Fibroblast of lung (primary cell): ENCODE measurements around the gene SGSM2. TPM values are rescaled to one million over a fixed set of nuclear protein-coding genes. Genes with fewer than 3 reads are reported as not detected.

Experiments
- DNase-seq, 2 donors: peaks; one replicate each; pipeline versions ENCODE4 v3.0.0 to v3.0.0-alpha.2; 2010; ENCODE audit warnings: low read depth in 2 of 2
- H2AFZ ChIP-seq: 2 replicates; pipeline ENCODE4 v1.5.1; 2012; ENCODE audit warnings: low read length, control low read depth, inconsistent platforms
- H3K27ac ChIP-seq: 2 replicates; pipeline ENCODE4 v1.5.1; 2011; ENCODE audit warnings: low read length, control low read depth; ENCODE audit not compliant: insufficient read depth
- H3K27me3 ChIP-seq: 2 replicates; pipeline ENCODE4 v1.5.1; 2011; ENCODE audit warnings: mild to moderate bottlenecking, low read length; ENCODE audit not compliant: control insufficient read depth, insufficient read depth
- H3K36me3 ChIP-seq: 2 replicates; pipeline ENCODE4 v1.5.1; 2011; ENCODE audit warnings: low read length; ENCODE audit not compliant: control insufficient read depth, insufficient read depth
- H3K4me1 ChIP-seq: 2 replicates; pipeline ENCODE4 v1.5.1; 2011; ENCODE audit warnings: low read length; ENCODE audit not compliant: control insufficient read depth, insufficient read depth; ENCODE audit errors: extremely low read depth
- H3K4me2 ChIP-seq: 2 replicates; pipeline ENCODE4 v1.5.1; 2011; ENCODE audit warnings: low read length, control low read depth; ENCODE audit not compliant: insufficient read depth; ENCODE audit errors: extremely low read depth
- H3K4me3 ChIP-seq, 4 experiments: fragments of 200-600 bp in 1 of 4; sonication (generic) in 1 of 4; replicated peaks in 1 of 4; 2 replicates each; pipeline ENCODE4 v1.5.1; 2011 to 2016; ENCODE audit warnings: low read length in 4 of 4, low read depth in 3 of 4, mild to moderate bottlenecking in 3 of 4, control low read depth in 2 of 4, inconsistent platforms in 1 of 4, mixed read lengths in 1 of 4; ENCODE audit not compliant: insufficient read depth in 1 of 4; ENCODE audit errors: control extremely low read depth in 1 of 4
- H3K79me2 ChIP-seq: 2 replicates; pipeline ENCODE4 v1.5.1; 2012; ENCODE audit warnings: mild to moderate bottlenecking, low read length, inconsistent platforms; ENCODE audit not compliant: control insufficient read depth, insufficient read depth
- H3K9ac ChIP-seq: 2 replicates; pipeline ENCODE4 v1.5.1; 2011; ENCODE audit warnings: mild to moderate bottlenecking, low read length, control low read depth; ENCODE audit not compliant: insufficient read depth
- H3K9me3 ChIP-seq: 2 replicates; pipeline ENCODE4 v1.5.1; 2012; ENCODE audit warnings: low read depth, low read length; ENCODE audit not compliant: control insufficient read depth, insufficient read depth
- H4K20me1 ChIP-seq: 2 replicates; pipeline ENCODE4 v1.5.1; 2011; ENCODE audit warnings: low read length; ENCODE audit not compliant: control insufficient read depth, insufficient read depth; ENCODE audit errors: extremely low read depth
- EZH2 ChIP-seq: IDR thresholded peaks from 2 replicates; pipeline ENCODE4 v1.5.1; 2012; ENCODE audit warnings: low read length, control low read depth, mild to moderate bottlenecking; ENCODE audit errors: missing control alignments
- polyA plus RNA-seq, 2 donors: library from polyadenylated mRNA; depleted of rRNA in 1 of 2; stranded (reverse) in 1 of 2; unstranded in 1 of 2; fragments of >200 nt; gene quantifications; 2 replicates each; pipeline ENCODE4 v1.2.1, GENCODE V29; 2011 to 2012; ENCODE audit warnings: missing spikeins in 1 of 2
- total RNA-seq: library from RNA; depleted of rRNA; stranded (reverse); fragments of >200 nt; gene quantifications from 2 replicates; pipeline ENCODE4 v1.2.1, GENCODE V29; 2014
- TF ChIP-seq, protein P1 (sequence below), 2 donors: IDR thresholded peaks in 1 of 2; conservative IDR thresholded peaks in 1 of 2; 1 replicate in 1 of 2; 2 replicates in 1 of 2; pipeline ENCODE4 v1.5.1; 2011 to 2012; ENCODE audit warnings: low read length in 2 of 2, control low read depth in 1 of 2, inconsistent platforms in 1 of 2, low read depth in 1 of 2, mild to moderate bottlenecking in 1 of 2

Gene SGSM2
- total and polyA plus RNA-seq, 2 donors (not counting 1 experiment from before 2014, with no cell fraction given): 23.4 to 31.5 TPM

DNA sequence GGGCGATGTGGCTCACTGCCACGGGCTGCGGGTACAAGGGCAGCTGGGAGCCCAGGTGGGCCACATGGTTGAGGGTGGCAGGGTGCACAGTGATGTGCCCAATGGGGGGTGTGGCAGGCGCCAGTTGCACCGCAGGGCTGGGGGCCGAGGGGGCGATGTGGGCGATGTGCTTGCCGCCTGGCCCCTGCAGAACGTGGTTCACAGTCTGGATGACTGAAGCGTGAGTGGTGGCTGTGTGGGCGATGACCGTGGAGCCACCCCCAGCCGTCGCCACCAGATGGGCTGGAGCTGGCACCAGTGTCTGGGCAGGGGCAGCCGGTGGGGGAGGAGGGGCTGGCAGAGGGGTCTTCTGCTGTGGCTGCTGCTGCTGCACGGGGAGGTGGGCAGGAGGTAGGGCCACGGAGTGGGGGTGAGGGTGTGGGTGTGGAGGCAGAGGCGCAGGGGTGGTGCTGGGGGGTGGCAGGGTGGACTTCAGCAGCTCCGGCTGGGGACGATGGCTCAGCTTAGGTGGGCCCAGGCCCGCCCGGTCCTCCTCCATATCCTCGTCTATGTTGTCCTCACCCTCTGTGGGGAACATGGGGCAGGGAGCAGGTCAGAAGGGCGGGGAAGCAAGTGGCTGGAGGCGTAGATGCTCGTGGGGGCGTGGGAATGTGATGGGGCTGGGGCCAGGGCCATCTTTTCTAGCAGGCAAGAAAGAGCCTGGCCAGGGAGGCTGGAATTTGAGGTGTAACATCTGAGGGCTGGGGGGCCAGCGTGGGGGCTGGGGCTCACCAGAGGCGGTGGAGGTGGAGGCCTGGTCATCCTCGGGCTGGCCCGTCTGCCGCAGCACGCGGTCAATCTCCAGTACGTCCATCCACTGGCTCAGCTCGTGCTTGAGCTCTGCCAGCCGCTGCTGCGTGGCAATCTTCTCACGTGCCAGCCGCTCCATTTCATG is 50.1 kb downstream of the SGSM2 start:
- Histone ChIP-seq H3K4me3 (no peak overlapping the region), H4K20me1 (no peaks in the 10 kb centered on the region), H3K79me2 (peaks cover 2% of the 10 kb centered on the region), H3K36me3 (peaks cover 16% of the 10 kb centered on the region), H3K27me3 (no peaks in the 10 kb centered on the region), H3K4me2 (no peak overlapping the region), H3K9ac (no peak overlapping the region), H2AFZ (no peak overlapping the region), H3K9me3 (no peaks in the 10 kb centered on the region), H3K27ac (no peak overlapping the region), H3K4me1 (peaks cover 9% of the 10 kb centered on the region)
- DNase-seq: no peak
- no peak for TF ChIP-seq EZH2
- TF ChIP-seq, protein P1, sequence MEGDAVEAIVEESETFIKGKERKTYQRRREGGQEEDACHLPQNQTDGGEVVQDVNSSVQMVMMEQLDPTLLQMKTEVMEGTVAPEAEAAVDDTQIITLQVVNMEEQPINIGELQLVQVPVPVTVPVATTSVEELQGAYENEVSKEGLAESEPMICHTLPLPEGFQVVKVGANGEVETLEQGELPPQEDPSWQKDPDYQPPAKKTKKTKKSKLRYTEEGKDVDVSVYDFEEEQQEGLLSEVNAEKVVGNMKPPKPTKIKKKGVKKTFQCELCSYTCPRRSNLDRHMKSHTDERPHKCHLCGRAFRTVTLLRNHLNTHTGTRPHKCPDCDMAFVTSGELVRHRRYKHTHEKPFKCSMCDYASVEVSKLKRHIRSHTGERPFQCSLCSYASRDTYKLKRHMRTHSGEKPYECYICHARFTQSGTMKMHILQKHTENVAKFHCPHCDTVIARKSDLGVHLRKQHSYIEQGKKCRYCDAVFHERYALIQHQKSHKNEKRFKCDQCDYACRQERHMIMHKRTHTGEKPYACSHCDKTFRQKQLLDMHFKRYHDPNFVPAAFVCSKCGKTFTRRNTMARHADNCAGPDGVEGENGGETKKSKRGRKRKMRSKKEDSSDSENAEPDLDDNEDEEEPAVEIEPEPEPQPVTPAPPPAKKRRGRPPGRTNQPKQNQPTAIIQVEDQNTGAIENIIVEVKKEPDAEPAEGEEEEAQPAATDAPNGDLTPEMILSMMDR (conservative IDR thresholded peaks at IDR 0.05 in 1 of 2, IDR thresholded peaks at IDR 0.05 in 1 of 2; ENCODE audit: low read depth in 1 of 2, low read length in 2 of 2): no peak

DNA sequence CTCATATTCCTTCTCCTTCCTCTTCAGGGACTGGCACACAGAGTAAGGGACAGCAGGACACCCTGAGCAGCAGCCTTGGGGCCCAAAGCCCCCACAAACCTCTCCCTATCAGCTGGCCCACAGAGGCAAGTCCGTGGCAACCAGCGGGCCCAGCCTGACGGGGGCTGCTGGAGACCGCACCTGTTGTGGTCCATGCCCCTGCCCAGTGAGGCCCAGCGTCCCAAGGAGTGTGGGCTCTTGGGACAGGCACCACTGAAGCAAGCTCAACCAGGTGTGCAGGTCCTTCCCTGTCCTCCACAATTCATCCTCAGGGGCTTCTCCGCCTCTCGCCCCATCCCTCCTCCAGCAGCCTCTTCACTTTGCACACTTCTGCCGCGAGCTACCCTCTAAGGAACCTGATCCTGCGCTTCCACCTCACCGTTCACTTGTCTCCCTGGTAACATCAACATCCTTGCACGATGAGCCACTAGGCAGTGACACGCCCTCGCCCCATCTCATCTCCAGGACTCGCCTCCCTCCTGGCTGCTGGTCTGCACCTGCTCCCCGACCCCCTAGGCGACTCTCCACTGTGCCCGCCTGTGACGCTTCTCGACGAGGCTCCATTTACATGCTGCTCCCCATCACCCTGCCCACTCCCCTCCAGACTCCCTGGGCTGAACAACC is 50.9 kb downstream of the SGSM2 start:
- no peak for DNase-seq
- Histone ChIP-seq H3K36me3 (peaks cover 16% of the 10 kb centered on the region), H3K9me3 (no peaks in the 10 kb centered on the region), H3K27ac (no peak overlapping the region), H3K4me3 (no peak overlapping the region), H3K9ac (no peak overlapping the region), H3K79me2 (peaks cover 2% of the 10 kb centered on the region), H2AFZ (no peak overlapping the region), H3K4me1 (peaks cover 9% of the 10 kb centered on the region), H3K27me3 (no peaks in the 10 kb centered on the region), H3K4me2 (no peak overlapping the region), H4K20me1 (no peaks in the 10 kb centered on the region)
- no peak for TF ChIP-seq EZH2
- TF ChIP-seq, protein P1 (conservative IDR thresholded peaks at IDR 0.05 in 1 of 2, IDR thresholded peaks at IDR 0.05 in 1 of 2; ENCODE audit: low read depth in 1 of 2, low read length in 2 of 2): no peak

DNA sequence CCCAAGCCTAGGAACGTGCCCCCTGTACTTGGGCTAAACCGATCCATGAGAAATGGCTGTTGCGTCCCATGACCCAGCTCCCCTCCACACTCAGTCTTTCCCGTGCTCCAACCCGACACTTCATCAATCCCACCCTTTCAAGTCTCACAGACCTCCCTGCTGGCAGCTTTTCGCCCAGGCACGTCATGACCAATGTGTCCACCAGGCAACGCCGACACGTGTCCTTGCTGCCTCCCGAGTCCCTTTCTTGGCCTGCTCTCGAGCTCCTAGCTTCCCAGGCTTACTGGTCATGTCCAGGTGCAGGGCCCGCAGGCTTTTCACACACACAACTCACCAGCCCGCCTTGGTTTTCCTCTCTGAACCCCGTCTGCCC is 51.4 kb downstream of the SGSM2 start:
- Histone ChIP-seq H3K79me2 (peaks cover 2% of the 10 kb centered on the region), H4K20me1 (no peaks in the 10 kb centered on the region), H3K4me3 (no peak overlapping the region), H3K4me1 (peaks cover 9% of the 10 kb centered on the region), H3K36me3 (peaks cover 16% of the 10 kb centered on the region), H3K9ac (no peak overlapping the region), H2AFZ (no peak overlapping the region), H3K27me3 (no peaks in the 10 kb centered on the region), H3K9me3 (no peaks in the 10 kb centered on the region), H3K4me2 (no peak overlapping the region), H3K27ac (no peak overlapping the region)
- TF ChIP-seq, protein P1 (conservative IDR thresholded peaks at IDR 0.05 in 1 of 2, IDR thresholded peaks at IDR 0.05 in 1 of 2; ENCODE audit: low read depth in 1 of 2, low read length in 2 of 2): no peak
- TF ChIP-seq EZH2: no peak
- DNase-seq: no peak
